ENCODE data around the gene MKNK2.
A peak's percentile ranks its signal among the peaks of the same experiment; 100 is the strongest.

The MKNK2 gene

DNA sequence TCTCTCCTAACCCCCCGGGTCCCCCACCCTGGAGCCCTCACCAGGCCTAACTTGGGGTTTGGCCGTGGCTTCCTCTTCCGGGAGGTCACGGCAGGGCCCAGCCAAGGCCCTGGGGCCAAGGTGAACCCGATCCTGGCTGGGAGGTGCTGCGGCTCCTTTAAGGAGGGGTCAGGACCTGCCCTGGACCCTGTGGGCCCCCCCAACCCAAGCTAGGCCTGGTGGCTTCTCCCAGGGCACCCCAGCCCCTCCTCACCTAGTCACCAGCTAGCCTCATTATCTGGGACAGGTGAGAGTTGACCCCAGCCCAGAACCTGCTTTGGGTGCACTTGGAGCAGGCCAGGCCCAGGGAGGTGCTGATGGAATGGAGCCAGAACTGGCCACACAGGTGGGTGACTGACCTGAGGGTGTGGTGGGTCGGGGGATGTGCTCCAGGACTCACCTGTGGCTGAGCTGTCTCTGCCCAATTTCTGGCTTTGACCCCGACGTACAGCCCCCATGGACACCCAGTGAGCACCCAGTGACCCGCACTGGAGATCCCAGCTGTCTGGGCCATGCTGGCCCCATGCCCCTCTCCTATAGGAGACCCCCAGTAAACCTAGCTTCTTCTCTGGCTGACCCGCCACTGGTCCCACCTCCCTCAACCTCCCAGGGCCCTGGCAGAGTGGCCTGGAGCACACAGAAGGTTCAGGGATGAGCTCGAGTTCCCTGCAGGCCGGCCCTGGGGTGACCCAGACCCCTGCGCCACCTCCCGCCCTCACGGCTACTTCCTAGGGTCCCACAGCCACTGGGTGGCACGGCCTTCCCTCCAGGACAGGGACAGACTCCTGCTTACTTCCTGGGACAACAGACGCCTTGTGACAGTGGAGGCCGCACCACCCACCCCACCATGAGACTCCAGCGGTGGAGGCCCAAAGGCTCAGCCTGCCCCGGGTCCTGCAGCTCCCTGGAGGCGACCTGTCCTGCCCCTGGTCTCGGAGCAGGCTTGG is 6.7 kb upstream of the MKNK2 start:
- no peak for DNase-seq (ENCODE audit: low spot score)

DNA sequence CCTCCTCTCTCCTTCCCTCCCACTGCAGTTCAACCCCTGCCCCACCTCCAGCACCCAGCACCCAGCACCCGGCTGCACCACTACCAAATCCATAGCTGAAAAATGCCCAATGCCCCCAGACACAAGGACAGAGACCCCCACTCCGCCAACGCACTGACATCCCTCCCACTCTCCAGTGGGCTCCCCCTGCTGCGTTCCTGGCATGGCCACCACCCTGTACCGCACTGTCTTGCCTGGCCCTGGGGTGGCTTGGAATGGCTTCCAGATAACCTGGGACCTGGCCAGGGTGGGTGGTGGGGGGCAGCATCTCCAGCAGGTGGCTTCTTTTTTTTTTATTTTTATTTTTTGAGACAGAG is 5.8 kb upstream of the MKNK2 start:
- DNase-seq (ENCODE audit: low spot score) = no peak

DNA sequence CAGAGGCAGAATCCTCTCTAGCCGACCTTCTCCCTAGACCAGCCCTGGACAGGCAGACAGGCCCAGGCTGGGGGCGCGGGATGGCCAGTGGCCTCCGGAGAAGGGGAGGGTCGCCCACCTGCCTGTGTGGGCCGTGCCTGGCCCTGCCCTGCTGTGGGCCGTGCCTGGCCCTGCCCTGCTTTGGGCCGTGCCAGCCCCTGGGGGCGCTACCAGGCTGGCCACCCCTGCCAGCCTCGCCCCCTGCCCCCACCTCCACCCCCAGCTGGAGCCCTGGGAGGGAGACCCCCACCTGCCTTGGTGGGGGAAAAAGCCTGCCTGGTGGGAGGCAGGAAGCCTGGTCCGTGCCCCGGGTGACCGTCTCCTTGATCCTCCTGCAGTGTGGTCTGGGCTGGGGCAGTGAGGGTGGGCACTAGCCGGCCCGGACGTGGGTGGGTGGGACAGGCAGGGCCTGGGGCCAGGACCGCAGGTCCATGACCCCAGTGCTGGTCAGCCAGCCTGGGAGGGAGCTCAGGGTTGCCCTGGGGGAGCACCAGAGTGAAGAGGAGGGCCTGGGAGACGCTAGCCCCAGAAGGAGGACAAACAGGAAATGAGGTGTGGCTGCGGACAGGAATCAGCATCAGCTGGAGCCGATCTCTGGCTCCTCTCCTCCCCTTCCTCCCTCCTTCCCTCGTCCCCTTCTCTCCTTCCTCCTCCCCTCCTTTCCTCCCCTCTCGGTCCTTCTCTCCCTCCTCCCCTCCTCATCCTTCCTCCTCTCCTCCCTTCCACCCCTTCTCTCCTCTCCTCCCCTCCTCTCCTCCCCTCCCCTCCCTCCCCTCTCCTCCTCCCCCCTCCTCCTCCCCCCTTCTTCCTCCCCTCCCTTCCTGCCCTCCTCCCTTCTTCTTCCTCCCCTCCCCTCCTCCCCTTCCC is 5.1 kb upstream of the MKNK2 start:
- DNase-seq (ENCODE audit: low spot score) = no peak

DNA sequence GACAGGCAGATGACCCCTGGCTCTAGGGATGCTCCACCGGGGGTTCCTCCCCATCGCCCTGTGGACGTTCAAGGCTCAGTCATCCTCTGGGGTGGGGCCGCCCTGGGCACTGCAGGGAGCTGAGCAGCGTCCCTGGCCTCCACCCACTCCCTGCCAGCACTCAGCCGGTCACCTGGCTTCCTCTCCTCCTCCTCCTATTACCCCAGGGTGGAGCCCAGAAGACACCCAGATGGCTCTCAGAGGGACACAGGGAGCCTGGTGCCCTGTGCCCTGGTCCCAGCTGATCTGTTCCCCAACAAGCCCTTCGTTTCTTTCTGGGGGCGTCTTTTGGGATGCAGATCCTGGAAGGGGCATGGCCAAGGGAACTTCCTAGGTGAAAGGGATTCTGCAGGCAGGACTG is 3.7 kb upstream of the MKNK2 start:
- no peak for DNase-seq (ENCODE audit: low spot score)

DNA sequence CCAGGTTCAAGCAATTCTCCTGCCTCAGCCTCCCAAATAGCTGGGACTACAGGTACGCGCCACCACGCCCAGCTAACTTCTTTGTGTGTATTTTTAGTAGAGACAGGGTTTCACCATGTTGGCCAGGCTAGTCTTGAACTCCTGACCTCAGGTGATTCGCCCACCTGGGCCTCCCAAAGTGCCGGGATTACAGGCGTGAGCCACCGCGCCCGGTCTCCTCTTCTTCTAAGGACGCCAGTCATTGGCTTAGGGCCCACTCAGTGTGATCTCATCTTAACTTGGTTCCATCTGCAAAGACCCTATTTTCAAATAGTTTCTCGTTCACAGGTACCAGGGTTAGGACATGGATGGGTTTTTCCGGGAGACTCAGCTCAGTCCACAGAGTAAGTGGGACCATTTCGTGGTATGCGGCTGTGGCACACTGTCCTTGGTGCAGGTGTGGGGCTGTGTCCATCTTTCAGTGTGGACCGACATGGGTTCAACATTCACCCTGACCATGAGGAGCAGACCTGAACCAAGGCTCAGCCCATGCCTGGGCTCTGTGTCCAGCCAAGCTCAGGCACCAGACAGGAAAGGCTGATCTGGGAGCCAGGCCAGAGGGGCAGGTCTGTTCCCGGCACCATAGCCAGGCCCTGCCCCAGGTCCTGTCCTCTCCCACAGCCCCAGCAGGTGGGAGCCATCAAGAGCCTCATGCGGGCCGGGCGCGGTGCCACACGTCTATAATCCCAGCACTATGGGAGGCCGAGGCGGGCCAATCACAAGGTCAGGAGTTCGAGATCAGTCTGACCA is 2.8 kb upstream of the MKNK2 start:
- DNase-seq (ENCODE audit: low spot score) = no peak

DNA sequence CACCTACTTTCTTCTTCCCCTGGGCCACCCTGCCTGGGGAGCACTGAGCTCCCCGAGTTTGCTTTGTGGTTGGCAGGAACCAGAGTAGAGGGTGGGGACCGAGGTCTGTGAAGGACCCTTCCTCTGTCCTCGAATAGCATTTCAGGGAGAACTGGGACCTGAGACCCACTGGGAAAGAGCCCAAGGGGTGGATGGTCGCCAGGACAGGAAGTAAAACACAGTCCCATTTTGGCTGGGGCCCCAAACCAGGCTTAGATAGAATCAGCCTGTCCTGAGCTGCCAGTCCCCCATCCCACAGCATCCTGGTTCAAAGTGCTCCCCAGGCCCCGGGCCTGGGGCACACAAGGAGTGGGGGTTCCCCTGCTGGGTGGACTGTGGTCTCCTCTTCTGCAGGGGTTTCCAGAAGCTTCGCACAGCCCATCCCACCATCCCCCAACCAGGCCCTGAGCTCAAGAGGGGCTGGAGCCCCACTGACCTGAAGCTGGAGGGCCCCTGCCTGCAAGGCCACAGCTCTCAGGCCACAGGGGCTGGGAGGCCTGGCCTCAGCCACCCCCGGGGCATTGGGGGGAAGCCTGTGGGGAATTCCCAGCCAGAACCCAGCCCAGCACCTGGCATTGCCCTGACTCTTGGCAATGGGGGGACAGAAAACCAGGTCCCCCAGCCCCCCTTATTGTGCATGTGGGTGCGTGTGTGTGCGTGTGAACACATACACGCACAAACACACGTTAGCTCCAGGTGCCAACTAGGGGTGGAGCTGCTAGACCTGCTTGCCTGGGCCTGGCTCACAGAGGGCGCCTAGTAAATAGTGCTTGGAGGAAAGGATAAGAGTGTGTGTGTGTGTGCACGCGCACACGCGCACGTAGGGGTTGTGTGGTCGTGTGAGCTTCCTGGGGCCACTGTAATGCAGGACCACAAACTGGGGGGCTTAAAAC is 995 bp upstream of the MKNK2 start:
- DNase-seq (ENCODE audit: low spot score) = no peak

DNA sequence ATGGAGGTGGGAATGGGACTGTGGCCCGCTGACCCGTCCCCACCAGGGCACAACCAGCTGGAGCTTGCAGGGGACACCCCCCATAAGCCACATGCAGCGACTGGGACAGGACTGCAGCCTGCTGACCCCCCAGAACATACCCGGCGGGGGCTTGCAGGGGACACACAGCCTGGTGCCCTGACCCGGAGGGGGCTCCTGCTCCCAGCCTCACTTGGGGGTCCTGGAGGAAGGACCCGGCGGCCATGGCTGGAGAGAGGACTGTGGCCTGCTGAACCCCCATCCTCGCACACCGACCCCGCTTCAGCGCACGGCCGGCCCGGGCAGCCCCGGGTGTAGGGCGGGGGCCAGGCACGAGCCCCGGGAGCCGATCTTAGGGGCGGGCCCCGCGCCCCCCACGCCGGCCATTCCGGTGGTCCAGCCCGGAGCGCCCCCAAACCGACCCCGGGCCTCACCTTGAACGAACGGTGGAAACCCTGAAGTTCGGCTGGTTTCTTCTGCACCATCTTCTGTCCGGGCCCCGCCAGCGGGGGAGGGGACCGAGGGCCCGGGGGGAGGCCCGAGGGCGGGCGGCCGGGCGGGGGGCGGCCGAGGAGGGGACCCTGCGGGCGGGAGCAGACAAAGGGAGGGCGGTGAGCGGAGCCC is 574 bp downstream of the MKNK2 start:
- no peak for DNase-seq (ENCODE audit: low spot score)

DNA sequence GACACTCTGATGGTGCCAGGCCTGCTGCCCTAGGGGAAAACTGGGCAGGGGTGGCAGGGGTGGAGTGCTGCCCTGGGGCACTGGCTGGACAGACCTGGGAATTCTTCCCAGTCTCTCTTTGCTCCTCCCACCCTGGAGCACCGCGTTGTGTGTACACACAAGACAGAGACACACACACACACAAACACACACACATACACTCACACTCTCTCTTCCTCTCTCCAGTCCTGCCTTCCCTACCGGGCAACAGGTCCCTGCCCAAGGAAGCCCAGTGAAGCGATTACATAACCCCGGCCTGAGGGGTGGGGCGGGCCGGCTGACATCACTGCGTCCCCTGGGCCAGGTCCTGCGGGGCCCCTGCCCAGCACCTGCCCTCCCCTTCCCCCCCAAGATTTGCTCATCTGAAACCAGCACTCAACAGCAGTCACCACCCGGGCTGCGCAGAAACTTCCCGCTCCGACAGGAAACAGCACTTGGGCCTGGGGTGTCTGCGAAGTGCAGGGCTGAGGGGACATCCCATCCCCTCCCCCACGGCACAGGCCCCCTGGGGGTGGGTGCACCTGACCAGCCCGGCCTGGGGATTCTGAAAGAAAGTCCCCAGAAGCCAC is 1.2 kb downstream of the MKNK2 start:
- no peak for DNase-seq (ENCODE audit: low spot score)

DNA sequence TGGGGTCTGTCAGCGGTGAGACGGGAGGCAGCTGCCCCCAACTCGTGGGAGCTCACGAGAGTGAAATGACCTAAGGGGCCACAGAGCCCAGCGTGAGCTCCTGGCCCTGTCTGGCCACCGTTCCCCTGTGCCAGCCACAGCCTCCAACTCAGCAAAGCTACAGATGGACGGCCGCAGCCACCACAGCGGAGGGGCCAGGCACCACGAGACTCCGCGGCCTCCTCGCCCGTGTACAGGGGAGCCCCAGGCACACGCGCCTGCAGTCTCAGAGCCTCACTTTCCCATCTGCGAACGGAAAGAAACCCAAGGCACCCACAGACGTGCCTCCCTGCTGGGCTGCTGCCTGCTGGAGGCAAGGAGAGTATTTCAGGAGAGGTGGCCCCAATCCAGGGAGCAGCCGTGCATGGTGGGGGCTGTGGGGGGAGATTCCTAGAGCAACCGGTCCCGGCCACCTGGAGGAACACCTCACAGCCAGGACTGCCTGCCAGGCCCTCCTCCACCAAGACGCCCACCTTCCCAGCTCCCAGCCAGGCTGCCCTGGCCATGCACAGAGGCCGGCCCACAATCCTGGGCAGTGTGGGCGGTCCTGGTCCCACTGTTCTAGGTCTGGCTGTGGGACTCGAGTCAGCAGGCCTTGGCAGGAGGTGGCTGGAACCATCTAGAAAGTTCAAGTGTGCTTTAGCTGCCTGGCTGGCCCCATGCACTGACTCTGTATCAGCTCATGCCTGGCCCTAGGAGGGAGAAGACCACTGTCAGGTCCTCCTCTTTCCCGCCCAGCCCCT is 1.9 kb downstream of the MKNK2 start:
- no peak for DNase-seq (ENCODE audit: low spot score)

DNA sequence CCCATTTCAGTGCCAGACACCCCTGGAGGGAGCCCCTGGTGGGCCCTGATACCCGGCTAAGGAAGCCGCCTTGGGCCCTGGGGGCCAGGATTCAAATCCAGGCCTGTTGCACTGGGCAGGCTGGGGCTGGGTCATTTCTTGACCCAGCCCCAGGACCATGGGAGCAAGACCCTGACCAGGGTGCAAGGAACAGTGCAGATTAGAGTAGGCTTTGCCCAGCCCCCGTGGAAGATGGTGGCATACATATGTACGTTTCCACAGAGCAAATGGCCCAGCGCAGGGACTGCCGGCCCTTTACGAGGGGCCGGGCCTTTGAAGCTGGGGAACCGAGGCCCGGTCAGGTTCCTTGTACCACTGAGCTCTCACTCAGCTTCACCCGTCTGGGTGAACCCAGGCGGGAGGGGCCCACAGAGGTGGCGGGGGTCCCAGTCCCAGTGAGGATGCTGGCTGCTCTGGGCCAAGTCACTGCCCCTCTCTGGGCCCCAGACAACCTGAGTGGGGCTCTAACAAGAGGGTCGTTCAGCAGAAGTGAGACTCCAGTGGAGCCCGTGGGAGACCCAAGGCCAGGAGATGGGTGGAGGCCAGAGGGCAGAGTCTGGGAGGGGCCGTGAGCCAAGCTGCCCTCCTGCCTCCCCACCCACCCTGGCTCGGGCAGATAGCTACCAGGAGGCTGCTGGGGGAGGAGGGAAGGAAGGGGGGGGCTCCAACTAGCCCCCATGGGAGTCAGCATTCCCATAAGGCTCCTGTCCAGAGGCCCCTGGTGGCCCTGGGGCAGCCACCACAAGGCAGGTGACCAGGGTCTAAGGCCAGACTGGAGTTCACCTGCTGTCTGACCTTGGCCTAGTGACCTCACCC is 2.7 kb downstream of the MKNK2 start:
- DNase-seq (ENCODE audit: low spot score) = no peak

DNA sequence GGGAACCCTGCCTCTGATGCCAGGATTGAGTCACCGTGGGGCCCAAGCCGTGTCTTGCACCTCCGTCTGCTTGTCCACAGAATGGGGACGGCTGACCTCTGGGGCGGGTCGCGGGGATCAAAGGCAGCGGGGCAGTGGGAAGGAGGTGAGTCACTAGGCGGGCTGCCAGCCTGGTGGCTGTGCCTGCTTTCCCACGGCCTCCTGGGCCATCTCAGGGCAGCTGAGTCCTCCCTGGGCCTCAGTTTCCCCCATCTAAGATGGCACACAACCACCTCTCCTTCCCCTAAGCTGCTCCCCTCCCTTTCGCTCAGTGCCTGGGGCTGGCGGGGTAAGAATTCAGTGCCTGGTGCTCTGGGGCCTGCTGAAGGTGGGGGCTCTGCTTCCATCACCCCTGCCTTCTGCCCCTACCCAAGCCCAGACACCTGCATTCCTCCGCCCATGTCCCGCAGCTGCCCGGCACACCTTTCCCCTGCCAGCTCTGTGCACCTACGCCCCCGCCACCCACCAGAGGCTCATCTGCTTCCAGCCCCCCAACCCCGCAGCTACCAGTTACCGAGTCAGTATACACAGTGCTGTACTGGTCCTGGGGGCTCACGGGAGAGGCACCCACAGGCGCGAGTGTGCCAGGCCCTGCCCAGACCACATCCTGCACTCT is 3.5 kb downstream of the MKNK2 start:
- DNase-seq (ENCODE audit: low spot score) = peak; percentile 65

DNA sequence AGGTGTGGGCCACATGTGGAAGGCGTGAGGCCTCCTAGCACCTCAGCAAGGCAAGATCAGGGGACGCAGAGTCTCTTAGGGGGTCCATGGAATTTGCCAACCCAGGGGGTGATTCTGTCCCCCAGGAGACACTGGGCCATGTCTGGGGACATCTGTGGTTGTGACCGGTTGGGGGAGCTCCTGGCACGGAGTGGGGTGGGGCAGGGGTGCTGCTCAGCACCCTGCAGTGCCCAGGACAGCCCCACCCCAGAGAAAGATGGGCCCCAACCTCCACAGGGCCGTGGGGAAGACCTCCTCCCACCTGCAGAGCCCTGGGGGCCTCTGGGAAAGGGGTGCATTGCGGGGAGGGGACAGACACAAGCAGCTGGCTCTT is 4.0 kb downstream of the MKNK2 start:
- no peak for DNase-seq (ENCODE audit: low spot score)

DNA sequence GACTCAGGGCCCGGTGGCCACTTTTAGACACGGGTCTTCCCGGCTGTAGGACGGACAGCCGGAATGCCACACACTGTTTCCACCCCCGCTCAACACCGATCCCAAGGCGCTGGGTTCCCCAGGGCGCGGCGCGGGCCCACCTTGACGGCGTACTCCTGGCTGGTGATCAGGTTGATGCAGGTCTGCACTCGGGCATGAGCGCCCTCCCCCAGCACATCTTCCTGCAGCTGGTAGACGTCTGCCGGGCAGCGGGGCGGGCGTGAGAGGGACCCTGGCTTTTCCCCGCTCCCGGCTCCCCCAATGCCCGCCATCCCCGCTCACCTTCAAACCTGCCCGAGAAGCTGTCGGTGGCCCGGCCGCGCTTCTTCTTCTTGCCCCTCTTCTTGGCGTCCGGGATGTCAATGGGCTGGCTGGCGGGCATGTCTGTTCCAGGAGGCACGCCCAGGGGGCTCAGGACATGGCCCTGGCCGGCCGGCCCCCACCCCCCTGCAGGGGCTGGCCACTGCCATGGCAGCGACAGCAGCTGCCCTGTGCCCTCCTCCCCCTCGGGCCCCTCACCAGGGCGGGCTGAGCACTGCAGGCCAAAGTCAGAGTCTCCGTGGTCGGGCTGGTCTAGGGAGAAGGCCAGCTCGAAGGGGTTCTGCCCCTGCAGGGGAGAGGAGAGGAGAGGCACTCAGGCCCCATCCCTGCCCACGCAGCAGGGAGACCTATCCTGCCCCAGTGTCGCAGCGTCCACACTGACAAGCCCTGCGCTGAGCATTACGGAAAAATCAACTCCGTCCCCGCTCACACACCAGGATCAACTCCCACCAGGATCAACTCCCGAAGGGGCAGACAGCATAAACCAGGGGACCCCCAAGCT is 4.8 kb downstream of the MKNK2 start:
- no peak for DNase-seq (ENCODE audit: low spot score)

DNA sequence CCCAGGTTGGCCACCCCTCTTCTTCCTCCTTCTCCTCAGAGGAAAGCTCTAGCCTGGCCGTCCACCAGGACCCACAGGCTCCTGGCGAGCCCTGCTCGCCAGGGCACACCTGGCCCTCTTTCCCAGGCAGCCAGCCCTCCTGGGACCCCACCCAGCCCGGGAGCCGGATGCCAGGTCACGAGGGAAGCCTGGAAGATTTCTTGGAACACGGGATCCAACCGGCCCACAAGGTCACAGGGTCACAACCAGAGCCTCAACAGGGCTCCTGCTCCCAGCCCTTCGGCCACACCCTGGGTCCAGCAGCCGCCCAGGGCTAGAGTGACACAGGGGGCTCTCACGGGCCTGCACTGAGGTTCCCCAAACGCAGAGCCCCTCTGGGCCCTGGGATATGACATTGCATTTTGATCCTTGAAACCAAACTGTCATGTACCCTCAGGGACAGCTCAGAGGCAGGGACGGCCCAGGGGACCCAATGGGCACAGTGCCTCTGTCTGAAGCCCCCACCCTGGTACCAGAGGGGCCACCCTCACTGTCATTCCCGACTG is 5.5 kb downstream of the MKNK2 start:
- no peak for DNase-seq (ENCODE audit: low spot score)

DNA sequence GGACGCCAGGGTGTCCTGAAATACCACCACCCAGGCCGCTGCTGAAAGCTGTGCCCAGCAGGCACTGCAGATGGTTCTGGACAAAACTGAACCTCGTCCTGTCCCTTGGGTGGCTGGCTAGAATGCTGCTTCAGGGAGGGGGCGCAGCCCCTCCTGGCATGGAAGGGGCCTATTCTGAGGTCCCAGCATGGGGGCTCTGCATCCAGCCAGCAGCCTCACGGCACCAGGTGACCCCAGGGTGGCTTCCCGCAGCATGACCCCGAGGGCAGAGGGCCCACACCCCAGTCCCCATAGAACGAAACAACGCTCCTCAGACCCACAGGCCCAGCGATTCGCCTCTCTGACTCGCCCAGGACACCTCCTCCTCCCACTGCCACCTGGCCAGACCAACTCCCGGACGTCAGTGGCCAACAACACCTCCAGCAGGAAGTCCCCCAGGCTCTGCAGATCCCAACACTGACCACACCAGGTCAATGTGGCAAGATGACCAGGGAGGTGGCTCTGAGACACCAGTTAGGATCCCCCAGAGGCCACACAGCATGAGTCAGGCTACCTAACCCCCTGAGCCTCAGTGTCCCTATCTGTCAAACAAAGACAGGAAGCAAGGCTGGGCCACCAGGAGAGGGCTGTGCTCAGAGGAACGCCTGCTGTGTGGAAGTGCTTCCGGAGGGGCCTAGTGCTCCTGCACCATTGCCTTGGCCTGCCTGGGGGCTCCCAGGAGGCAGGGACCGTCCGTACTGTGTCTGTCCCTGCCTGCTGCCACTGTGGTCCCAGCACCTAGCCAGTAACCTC is 6.1 kb downstream of the MKNK2 start:
- DNase-seq (ENCODE audit: low spot score) = no peak
